ENCODE results near the gene PCDH20.
"Not testable (repeated sequence)": the region's sequence is repeated elsewhere in the genome, so short reads cannot be mapped to it uniquely, and the experiment has no call there.

The PCDH20 gene

GRCh38 chr13:61415749-61416148 lies at the start of gene PCDH20:
PCDH20 (minus strand) TSS chr13:61415849; CDS start chr13:61415158, 691 bp downstream.
- DNase-seq = no peak

GRCh38 chr13:61463024-61463423 lies 47.4 kb upstream of the PCDH20 start:
- DNase-seq = no peak

GRCh38 chr13:61453121-61453520 lies 37.5 kb upstream of the PCDH20 start:
- no peak for DNase-seq

- DNase-seq = no peak
Observed at GRCh38 chr13:61432029-61432428, 16.4 kb upstream of the PCDH20 start.

- DNase-seq = no peak
Observed at GRCh38 chr13:61423915-61424314, 8.3 kb upstream of the PCDH20 start.

GRCh38 chr13:61417086-61417570 lies 1.5 kb upstream of the PCDH20 start:
- DNase-seq = no peak

GRCh38 chr13:61415058-61415721 lies 459 bp downstream of the PCDH20 start:
- DNase-seq = no peak

GRCh38 chr13:61414686-61415057 lies 977 bp downstream of the PCDH20 start:
- DNase-seq = no peak

GRCh38 chr13:61413572-61414535 lies 1.8 kb downstream of the PCDH20 start:
- no peak for DNase-seq

- DNase-seq = no peak
Observed at GRCh38 chr13:61410669-61411297, 4.9 kb downstream of the PCDH20 start.

- DNase-seq = no peak
Observed at GRCh38 chr13:61410266-61410665, 5.4 kb downstream of the PCDH20 start.

GRCh38 chr13:61408571-61408970 lies 7.1 kb downstream of the PCDH20 start:
- DNase-seq = no peak

- no peak for DNase-seq
Observed at GRCh38 chr13:61406275-61406674, 9.4 kb downstream of the PCDH20 start.

- DNase-seq = no peak
Observed at GRCh38 chr13:61396121-61396520, 19.5 kb downstream of the PCDH20 start.

GRCh38 chr13:61391426-61391825 lies 24.2 kb downstream of the PCDH20 start:
- DNase-seq = no peak

GRCh38 chr13:61387694-61388093 lies 28.0 kb downstream of the PCDH20 start:
- no peak for DNase-seq

- no peak for DNase-seq
Observed at GRCh38 chr13:61383111-61383510, 32.5 kb downstream of the PCDH20 start.

GRCh38 chr13:61370520-61370919 lies 45.1 kb downstream of the PCDH20 start:
- no peak for DNase-seq

- not testable (repeated sequence) for DNase-seq
Observed at GRCh38 chr13:61364690-61365089, 51.0 kb downstream of the PCDH20 start.

GRCh38 chr13:61362522-61362921 lies 53.1 kb downstream of the PCDH20 start:
- DNase-seq = no peak
